SU-DHL-6 (cell line): Measurements from ENCODE around the gene TLR10.
A peak's percentile ranks its signal among the peaks of the same experiment; 100 is the strongest.

ENCODE experiments used
- H2AFZ ChIP-seq: fragments of 200-600 bp; sonication (generic); 2 replicates; pipeline ENCODE4 v1.6.1; 2014; ENCODE audit warnings: low read depth, mild to moderate bottlenecking, moderate library complexity, mixed read lengths, antibody characterized with exemption, low read length; ENCODE audit not compliant: severe bottlenecking
- H3F3A ChIP-seq: fragments of 200-600 bp; shearing (Covaris generic); 2 replicates; pipeline ENCODE4 v1.6.0; 2016; ENCODE audit warnings: antibody characterized with exemption, mild to moderate bottlenecking; ENCODE audit not compliant: insufficient read depth
- H3K27ac ChIP-seq: fragments of 200-600 bp; sonication (generic); 2 replicates; pipeline ENCODE4 v1.5.1; 2016; ENCODE audit warnings: low read depth, mild to moderate bottlenecking, low read length, moderate library complexity, mixed read lengths
- H3K27me3 ChIP-seq: fragments of 200-600 bp; sonication (generic), shearing (Covaris generic); 2 replicates; pipeline ENCODE4 v1.6.0; 2014; ENCODE audit warnings: mild to moderate bottlenecking, low read length
- H3K36me3 ChIP-seq: fragments of 200-600 bp; sonication (generic); 2 replicates; pipeline ENCODE4 v1.6.1; 2014; ENCODE audit warnings: mild to moderate bottlenecking, low read length, mixed read lengths
- H3K4me2 ChIP-seq: fragments of 300-600, 200-600 bp; shearing (Covaris generic), sonication (generic); 2 replicates; pipeline ENCODE4 v1.6.0; 2014; ENCODE audit warnings: low read length, low read depth, mild to moderate bottlenecking; ENCODE audit not compliant: poor library complexity, severe bottlenecking
- H3K4me3 ChIP-seq: fragments of 200-600 bp; sonication (generic); 2 replicates; pipeline ENCODE4 v1.5.1; 2014; ENCODE audit warnings: antibody characterized with exemption, low read length, mild to moderate bottlenecking, mixed read lengths; ENCODE audit not compliant: insufficient read depth, poor library complexity, severe bottlenecking
- H3K79me2 ChIP-seq: fragments of 200-600 bp; sonication (generic); 2 replicates; pipeline ENCODE4 v1.6.1; 2014; ENCODE audit warnings: mild to moderate bottlenecking, low read length, moderate library complexity; ENCODE audit not compliant: insufficient read depth
- H3K9ac ChIP-seq: fragments of 200-600 bp; sonication (generic); 2 replicates; pipeline ENCODE4 v1.7.0; 2014; ENCODE audit warnings: mild to moderate bottlenecking, low read length
- H3K9me2 ChIP-seq: fragments of 200-600 bp; sonication (generic); replicated peaks from 2 replicates; pipeline ENCODE4 v1.6.1; 2014; ENCODE audit warnings: low read length; ENCODE audit not compliant: insufficient read depth
- H3K9me3 ChIP-seq: fragments of 200-600 bp; sonication (generic); 2 replicates; pipeline ENCODE4 v1.6.1; 2014; ENCODE audit warnings: low read length, mixed read lengths; ENCODE audit not compliant: insufficient read depth
- H4K20me1 ChIP-seq: fragments of 200-600 bp; sonication (generic); 2 replicates; pipeline ENCODE4 v1.6.1; 2014; ENCODE audit warnings: low read depth, mild to moderate bottlenecking, antibody characterized with exemption, low read length, moderate library complexity, mixed read lengths
- EZH2phosphoT487 ChIP-seq: fragments of 200-600 bp; sonication (generic), shearing (Covaris generic); conservative IDR thresholded peaks from 2 replicates; pipeline ENCODE4 v1.6.1; 2018; ENCODE audit warnings: mild to moderate bottlenecking, antibody characterized with exemption, low read length, moderate library complexity, mixed read lengths
- TF ChIP-seq, protein P1 (sequence below): fragments of 200-600 bp; sonication (generic); IDR thresholded peaks from one replicate; pipeline ENCODE4 v1.5.1; 2017; ENCODE audit warnings: antibody characterized with exemption, mild to moderate bottlenecking, low read length, moderate library complexity; ENCODE audit not compliant: insufficient read depth, poor library complexity, severe bottlenecking

The TLR10 gene

DNA sequence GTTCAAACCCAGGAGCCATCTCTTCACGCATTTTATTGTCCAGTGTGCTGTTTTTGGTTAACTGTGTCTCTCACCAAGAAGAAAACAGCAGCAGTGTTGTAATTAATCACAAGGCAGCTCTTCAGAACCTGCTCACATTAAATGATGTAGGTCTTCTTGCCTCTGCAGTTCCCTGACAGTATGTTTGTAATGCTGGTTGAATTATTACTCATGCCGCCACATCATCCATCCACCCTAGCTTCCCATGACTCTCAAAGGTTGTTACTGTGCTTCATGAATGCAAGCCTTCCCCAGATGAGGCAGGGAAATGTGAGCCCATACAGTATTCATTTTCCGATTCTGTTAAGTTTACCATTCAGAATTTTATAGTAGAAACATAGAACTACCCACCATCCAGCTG lies 17.4 kb downstream of the TLR10 start:
- Histone ChIP-seq H3K27ac (peak overlapping the region; percentile 99), H3K9ac (no peak overlapping the region), H3K36me3 (0 out of 2 replicates have a peak, but pooled peaks cover 5% of the 10 kb centered on the region), H3K4me3 (no peak overlapping the region), H3K9me2 (no peaks in the 10 kb centered on the region), H3K9me3 (peaks cover 7% of the 10 kb centered on the region; the same call in 1 of the 2 replicates), H4K20me1 (no peaks in the 10 kb centered on the region), H2AFZ (no peak overlapping the region), H3F3A (peaks cover 70% of the 10 kb centered on the region), H3K79me2 (peaks cover 5% of the 10 kb centered on the region; the same call in 1 of the 2 replicates), H3K27me3 (no peaks in the 10 kb centered on the region), H3K4me2 (no peak overlapping the region)
- TF ChIP-seq, protein P1, sequence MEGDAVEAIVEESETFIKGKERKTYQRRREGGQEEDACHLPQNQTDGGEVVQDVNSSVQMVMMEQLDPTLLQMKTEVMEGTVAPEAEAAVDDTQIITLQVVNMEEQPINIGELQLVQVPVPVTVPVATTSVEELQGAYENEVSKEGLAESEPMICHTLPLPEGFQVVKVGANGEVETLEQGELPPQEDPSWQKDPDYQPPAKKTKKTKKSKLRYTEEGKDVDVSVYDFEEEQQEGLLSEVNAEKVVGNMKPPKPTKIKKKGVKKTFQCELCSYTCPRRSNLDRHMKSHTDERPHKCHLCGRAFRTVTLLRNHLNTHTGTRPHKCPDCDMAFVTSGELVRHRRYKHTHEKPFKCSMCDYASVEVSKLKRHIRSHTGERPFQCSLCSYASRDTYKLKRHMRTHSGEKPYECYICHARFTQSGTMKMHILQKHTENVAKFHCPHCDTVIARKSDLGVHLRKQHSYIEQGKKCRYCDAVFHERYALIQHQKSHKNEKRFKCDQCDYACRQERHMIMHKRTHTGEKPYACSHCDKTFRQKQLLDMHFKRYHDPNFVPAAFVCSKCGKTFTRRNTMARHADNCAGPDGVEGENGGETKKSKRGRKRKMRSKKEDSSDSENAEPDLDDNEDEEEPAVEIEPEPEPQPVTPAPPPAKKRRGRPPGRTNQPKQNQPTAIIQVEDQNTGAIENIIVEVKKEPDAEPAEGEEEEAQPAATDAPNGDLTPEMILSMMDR, result no peak
- TF ChIP-seq EZH2phosphoT487, result no peak

DNA sequence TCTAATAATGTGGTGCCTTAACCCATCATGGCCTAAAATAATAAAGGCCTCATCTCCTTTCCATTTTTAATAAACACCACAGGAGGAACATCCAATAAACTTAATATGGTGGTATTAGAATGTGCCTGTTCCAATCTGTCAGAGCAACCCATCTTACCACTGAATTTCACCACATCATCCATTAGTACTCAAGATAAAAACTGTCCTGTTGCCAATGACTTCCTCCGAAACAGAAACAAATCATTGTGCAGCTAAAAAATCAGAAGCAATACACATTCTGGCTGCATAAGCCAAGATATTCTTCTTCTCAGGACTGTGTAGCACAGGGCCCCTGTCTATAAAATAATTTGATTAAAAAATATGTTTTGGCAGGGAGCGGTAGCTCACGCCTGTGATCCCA lies 18.5 kb downstream of the TLR10 start:
- H3K36me3 ChIP-seq, result 0 out of 2 replicates have a peak, but pooled peaks cover 5% of the 10 kb centered on the region
- H3K9me3 ChIP-seq, result peaks cover 7% of the 10 kb centered on the region; the same call in 1 of the 2 replicates
- H2AFZ ChIP-seq, result no peak overlapping the region
- H3K9me2 ChIP-seq, result no peaks in the 10 kb centered on the region
- no peaks in the 10 kb centered on the region for H3K27me3 ChIP-seq
- H3K4me2 ChIP-seq, result peak overlapping the region; percentile 84
- peak overlapping the region; percentile 99 for H3K27ac ChIP-seq
- TF ChIP-seq, protein P1, result no peak
- no peak for TF ChIP-seq EZH2phosphoT487
- no peak overlapping the region for H3K4me3 ChIP-seq
- peaks cover 5% of the 10 kb centered on the region; the same call in 1 of the 2 replicates for H3K79me2 ChIP-seq
- H3F3A ChIP-seq, result peaks cover 65% of the 10 kb centered on the region
- H3K9ac ChIP-seq, result peak overlapping the region; percentile 82
- no peaks in the 10 kb centered on the region for H4K20me1 ChIP-seq

DNA sequence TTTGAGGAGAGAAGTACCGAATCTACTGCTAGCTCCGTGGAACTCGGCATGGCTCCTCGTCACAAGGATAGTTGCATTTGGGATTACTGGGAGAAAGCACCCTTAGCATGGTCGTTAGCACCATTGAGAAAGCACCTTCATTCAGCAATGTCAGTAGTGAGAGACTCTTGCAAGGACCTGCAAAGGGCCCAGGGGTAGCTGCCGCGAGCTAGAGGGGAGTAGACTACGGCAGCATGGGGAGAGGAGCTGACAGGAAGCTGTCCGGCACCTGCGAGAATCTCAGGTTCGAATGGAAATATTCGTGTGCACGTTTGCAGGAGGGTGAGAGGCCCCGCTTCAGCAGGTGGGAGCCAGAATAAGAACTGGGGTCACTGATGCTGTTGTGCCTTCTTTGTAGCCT lies 20.2 kb downstream of the TLR10 start:
- Histone ChIP-seq H2AFZ (no peak overlapping the region), H3K36me3 (0 out of 2 replicates have a peak, but pooled peaks cover 3% of the 10 kb centered on the region), H3F3A (peaks cover 55% of the 10 kb centered on the region), H3K27me3 (no peaks in the 10 kb centered on the region), H3K9ac (peak overlapping the region; percentile 82), H3K4me3 (peak overlapping the region; percentile 35), H3K79me2 (peaks cover 5% of the 10 kb centered on the region; the same call in 1 of the 2 replicates), H3K9me2 (no peaks in the 10 kb centered on the region), H4K20me1 (no peaks in the 10 kb centered on the region), H3K4me2 (peak overlapping the region; percentile 84), H3K27ac (peak overlapping the region; percentile 99), H3K9me3 (peaks cover 6% of the 10 kb centered on the region; the same call in 1 of the 2 replicates)
- TF ChIP-seq, protein P1, result no peak
- TF ChIP-seq EZH2phosphoT487, result no peak
